Measurements from ENCODE around the gene PANK4.
"Not testable (repeated sequence)": the region's sequence is repeated elsewhere in the genome, so short reads cannot be mapped to it uniquely, and the experiment has no call there.

Gene PANK4

GRCh38 chr1:2525920-2526823 lies at the start of gene PANK4:
PANK4 (minus strand) TSS chr1:2526596; CDS start chr1:2526587, 9 bp downstream.
- DNase-seq: peak; percentile 88

GRCh38 chr1:2574350-2574749 lies 48.0 kb upstream of the PANK4 start:
- no peak for DNase-seq

GRCh38 chr1:2573250-2573920 lies 47.0 kb upstream of the PANK4 start:
- no peak for DNase-seq

- DNase-seq: no peak
Measured at GRCh38 chr1:2571348-2571747, 45.0 kb upstream of the PANK4 start.

GRCh38 chr1:2570332-2570731 lies 43.9 kb upstream of the PANK4 start:
- no peak for DNase-seq

GRCh38 chr1:2569703-2570102 lies 43.3 kb upstream of the PANK4 start:
- DNase-seq: not testable (repeated sequence)

- no peak for DNase-seq
Measured at GRCh38 chr1:2569060-2569459, 42.7 kb upstream of the PANK4 start.

GRCh38 chr1:2568187-2568816 lies 41.9 kb upstream of the PANK4 start:
- not testable (repeated sequence) for DNase-seq

- DNase-seq: no peak
Measured at GRCh38 chr1:2567083-2567679, 40.8 kb upstream of the PANK4 start.

GRCh38 chr1:2566101-2567045 lies 40.0 kb upstream of the PANK4 start:
- no peak for DNase-seq

GRCh38 chr1:2564815-2565374 lies 38.5 kb upstream of the PANK4 start:
- DNase-seq: no peak

GRCh38 chr1:2564006-2564814 lies 37.8 kb upstream of the PANK4 start:
- no peak for DNase-seq

- DNase-seq: no peak
Measured at GRCh38 chr1:2563205-2563604, 36.8 kb upstream of the PANK4 start.

GRCh38 chr1:2561898-2562895 lies 35.8 kb upstream of the PANK4 start:
- DNase-seq: no peak

GRCh38 chr1:2561446-2561845 lies 35.0 kb upstream of the PANK4 start:
- no peak for DNase-seq

- DNase-seq: no peak
Measured at GRCh38 chr1:2560299-2561073, 34.1 kb upstream of the PANK4 start.

GRCh38 chr1:2559509-2560298 lies 33.3 kb upstream of the PANK4 start:
- DNase-seq: no peak

- DNase-seq: no peak
Measured at GRCh38 chr1:2558861-2559260, 32.5 kb upstream of the PANK4 start.

Measured in CD4-positive, alpha-beta T cell treated with Interleukin-17A for 1 hour (primary cell).